Activated T-cell treated with anti-CD3 and anti-CD28 coated beads for 1 hour (primary cell): Measurements from ENCODE around the gene PIGW.

Experiments used
- DNase-seq: peaks from one replicate; pipeline ENCODE4 v3.0.0-alpha.2; 2020; ENCODE audit warnings: low read depth

PIGW gene

DNA sequence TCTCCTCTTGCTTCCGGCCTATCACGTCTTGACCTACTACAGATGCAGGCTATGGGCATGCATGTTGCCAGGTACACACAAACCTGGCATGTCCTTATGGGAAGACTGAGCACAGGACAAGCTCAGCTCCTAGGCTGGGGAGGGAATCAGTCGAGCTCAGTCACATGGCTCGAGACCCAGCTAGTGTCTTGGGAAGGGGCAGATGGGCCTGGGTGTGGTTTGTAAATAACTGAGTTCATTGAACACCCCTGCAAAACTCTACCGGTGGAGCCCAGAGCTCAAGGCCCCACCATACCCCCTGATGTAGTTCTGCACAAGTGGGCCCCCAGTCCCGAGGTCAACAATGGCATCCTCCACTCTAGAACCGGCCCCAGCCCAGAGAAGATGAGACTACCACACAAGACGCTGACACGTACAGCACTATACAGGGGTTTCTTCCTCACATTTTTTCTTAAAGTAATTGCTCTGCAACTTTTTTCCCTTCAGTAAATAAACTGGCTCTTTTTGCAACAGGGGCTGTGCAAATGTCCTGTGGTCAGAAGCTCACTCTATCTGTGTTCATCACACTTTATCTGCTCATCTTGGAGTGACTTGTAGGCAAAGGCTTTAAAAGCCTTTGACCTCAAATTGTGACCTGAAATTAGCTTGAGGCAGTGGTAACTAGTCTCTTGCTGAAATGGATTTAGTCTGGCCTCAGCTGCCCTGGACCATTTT lies 25.4 kb upstream of the PIGW start:
- no peak for DNase-seq

DNA sequence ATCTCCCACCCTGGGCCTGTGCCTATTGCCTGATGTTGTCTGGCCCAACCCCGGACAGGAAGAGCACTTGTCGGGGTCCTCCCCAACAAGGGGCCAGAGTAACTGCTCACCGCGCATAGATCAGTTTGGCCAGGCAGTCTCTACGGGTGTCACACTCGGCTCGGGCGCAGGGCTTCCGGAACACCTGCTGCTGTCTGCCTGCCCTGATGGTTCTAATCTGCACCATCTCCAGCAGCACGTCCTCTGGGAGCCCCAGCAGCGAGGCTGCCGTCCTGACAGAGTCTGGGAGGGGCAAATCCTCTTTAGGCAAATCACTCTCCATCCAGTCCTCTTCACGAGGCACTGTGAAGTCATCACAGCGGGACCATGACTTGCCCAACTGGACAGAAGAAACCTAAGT lies 24.2 kb upstream of the PIGW start:
- DNase-seq = no peak

- no peak for DNase-seq
Observed at GRCh38 chr17:36511216-36511615, 23.6 kb upstream of the PIGW start.

GRCh38 chr17:36512641-36513040 lies 22.1 kb upstream of the PIGW start:
- DNase-seq = no peak

GRCh38 chr17:36514856-36515255 lies 19.9 kb upstream of the PIGW start:
- no peak for DNase-seq

- no peak for DNase-seq
Observed at GRCh38 chr17:36515837-36516236, 18.9 kb upstream of the PIGW start.

DNA sequence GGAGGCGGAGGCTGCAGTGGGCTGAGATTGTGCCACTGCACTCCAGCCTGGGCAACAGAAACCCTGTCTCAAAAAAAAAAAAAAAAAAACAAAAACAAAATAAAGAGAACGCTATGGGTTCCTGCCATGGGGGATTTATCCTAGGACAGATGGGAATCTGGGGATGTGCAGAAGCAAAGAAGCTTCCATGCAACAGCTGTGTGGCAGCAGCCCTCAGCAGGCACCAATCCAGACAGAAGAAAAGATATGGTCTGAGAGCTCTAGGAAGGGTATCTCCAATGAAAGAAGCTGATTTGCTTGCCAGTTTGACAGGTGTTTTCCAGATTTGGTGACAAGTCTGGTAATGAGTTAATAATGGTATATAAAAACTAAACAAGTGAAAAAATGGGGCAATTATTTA lies 11.7 kb upstream of the PIGW start:
- DNase-seq = no peak

DNA sequence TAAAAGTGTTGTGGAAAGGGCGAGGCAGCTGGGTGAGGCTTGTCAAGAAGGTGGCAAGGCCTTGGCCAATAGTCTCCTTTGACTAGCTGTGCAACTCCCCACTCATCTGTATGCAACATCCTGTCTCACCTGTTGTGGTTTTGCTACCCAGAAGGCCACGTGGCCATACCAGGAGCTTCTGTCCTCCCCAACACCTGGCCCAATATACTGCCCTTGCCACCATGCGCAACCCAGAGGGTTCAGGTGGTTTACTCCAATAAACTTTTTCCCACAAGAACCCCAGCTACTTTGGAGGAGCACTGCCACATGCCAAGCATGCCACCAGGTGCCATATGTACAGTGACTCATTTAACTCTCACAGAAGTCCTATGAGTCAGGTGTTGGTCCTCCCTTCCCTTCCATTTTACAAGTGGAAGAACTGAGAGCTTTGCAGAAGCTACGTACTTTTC lies 10.3 kb upstream of the PIGW start:
- DNase-seq = no peak

- DNase-seq = no peak
Observed at GRCh38 chr17:36525113-36525512, 9.7 kb upstream of the PIGW start.

GRCh38 chr17:36525888-36526287 lies 8.9 kb upstream of the PIGW start:
- no peak for DNase-seq

- no peak for DNase-seq
Observed at GRCh38 chr17:36527621-36528250, 7.1 kb upstream of the PIGW start.

GRCh38 chr17:36529121-36529520 lies 5.7 kb upstream of the PIGW start:
- DNase-seq = no peak

DNA sequence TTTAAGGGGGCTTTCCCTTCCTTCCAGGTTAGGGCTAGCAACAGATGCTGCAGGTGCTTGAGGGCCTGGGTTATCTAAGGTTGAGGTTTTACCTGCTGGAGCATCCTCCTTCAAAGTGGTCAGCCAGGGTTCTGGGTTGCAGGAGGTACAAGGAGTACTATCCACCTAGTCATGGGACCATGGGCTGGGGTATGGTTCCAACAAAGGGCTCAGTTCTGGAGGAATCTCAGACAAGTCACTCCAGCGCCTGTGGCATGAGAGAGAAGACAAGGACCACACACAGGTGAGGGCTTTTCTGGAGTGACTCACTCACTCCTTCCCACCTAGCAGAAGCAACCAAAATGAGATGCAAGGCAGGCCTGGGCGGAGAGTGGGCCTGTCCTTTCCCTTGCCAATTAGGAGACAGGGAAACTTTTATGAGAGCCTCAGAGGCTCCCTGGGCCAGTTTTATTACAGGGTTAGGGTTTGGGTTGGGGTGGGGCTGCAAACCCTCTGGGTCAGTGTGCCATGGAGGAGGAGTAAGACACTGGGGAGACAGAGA lies 2.3 kb upstream of the PIGW start:
- DNase-seq = no peak

DNA sequence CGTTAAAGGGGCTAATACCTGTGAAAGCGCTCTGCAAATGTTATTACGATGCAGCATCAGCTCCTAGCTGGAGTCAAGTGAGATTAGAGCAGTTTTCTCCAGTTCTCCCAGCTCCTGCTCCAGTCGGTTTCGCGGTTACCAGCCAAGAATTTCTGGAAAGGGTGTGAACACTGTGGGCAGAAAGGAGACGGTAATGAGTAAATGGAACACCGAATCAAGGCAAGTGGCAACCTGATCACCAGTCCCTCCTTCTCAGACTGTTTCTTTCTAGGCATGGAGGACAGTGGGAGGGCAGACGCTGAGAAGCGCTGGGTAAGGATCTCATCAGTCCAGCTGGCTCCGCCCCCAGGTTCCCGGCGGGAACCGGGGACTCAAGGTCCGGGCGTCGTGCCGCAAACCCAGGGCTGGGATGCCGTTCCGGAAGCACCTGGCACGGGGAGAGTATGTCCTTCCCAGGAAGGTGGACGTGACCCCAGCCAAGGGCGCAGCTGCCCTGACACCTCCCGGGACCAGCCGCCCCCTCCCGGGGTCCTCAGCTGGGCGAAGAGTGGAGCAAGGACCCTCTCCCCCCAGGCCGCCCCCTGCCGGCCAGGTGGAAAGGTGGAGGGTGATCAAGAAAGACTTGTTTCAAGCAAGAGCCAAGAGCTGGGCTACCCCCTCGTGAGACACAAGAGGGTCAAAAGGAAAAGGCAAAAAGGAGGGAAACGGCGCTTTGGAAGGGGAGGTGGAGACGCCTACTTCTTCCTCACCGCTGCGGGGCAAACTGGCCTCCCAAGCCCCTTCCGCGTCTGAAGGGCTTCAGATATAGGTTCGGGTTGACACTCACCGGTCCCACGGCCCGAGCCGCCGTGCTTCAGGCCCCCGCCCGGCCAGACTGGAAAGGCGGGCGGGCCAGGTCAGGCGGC lies 600 bp upstream of the PIGW start:
- peak; percentile 27 for DNase-seq

DNA sequence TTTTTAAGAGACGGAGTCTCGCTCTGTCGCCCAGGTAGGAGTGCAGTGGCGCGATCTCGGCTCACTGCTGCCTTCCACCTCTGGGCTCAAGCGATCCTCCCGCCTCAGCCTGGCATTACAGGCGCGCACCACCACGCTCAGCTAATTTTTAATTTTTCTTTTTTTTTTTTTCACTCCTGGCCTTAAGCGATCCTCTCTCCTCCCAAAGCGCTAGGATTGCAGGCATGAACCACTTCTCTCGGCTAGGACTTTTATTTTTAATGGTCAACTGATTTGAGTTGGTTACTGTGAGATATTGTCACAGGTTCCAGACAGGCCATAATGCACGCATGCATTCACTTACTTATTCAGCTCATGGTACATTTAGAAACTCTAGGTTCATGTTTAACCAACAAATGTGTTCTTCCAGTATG lies 888 bp downstream of the PIGW start:
- DNase-seq = no peak

- no peak for DNase-seq
Observed at GRCh38 chr17:36540696-36541095, 5.9 kb downstream of the PIGW start.

DNA sequence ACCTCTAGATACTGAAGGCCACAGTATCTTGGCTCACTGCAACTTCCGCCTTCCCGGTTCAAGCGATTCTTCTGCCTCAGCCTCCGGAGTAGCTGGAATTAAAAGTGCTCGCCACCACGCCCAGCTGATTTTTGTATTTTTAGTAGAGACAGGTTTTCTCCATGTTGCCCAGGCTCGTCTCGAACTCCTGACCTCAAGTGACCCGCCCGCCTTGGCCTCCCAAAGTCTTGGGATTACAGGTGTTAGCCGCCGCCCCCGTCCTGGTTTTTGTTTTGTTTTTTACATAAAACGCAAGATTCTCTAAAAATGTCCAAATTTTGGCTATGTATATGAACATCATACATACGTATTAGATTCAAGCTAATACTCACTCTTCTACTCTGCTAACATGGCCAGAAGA lies 8.0 kb downstream of the PIGW start:
- DNase-seq = no peak

- no peak for DNase-seq
Observed at GRCh38 chr17:36544044-36544306, 9.2 kb downstream of the PIGW start.

DNA sequence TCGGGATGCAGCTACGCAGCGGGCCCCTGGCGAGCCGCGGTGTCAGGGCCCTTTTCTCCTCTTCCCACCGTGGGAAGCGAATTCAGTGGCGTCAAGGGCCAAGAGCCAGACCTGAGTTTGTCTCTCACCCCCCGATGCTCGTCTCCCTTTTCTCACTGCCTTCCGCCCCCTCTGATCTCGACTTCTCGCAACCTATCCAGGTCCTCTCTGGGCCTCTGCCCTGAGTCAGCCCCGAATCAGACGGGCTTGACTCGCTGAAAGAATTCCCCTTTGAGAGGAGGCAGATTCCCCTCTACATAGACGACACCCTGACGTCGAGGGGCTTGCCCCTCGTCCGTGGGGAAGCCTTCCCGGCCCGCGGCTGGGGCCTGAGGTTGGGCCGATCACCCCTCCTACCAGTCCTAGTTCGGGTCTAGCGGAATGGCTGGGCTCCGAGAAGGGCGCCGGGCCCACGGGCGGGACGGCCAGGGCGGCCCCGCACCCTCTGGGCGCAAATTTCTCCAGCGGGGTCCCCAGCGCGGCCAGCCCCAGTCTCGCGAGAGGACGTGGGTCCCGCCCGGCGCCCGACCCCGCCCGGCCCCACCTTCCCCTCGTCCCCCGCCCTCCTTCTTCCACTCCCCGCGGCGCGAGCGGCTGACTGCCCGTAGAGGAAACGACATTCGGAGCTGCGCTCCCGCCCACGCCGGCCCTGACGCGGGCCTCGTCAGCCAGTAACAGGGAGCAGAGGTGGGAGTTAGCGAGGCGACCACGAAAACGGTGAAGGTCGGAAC lies 9.7 kb downstream of the PIGW start, which contains the start of gene GGNBP2:
Gene GGNBP2 (plus strand): TSS at position 613 of the 770 bp plus-strand sequence. CDS start 806 bp downstream, outside the sequence.
- peak; percentile 86 for DNase-seq

DNA sequence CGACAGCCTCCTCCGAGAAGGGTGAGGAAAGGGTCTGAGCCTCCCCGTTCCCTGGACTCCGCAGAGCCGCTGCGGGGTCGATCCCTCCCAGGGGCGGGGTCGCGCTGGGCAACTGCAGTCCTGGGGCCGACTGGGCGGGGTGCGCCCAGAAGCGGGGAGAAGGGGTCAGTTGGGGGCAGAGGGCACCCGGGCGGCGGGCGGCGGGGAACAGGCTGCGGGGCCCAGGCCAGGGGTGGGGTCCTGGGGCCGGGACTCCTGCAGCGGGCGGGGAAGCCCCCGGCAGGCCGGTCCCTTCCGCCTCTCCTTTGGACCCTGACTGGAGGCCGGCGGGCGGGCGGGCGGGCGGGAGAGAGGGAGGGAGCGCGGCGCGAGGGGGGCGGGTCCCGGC lies 10.3 kb downstream of the PIGW start:
- no peak for DNase-seq

GRCh38 chr17:36545465-36546417 lies 11.0 kb downstream of the PIGW start:
- peak; percentile 91 for DNase-seq
